PC-3 (cell line): Measurements from ENCODE around the gene ASB7. TPM values are rescaled to one million over a fixed set of nuclear protein-coding genes. Genes with fewer than 3 reads are reported as not detected.

Experiments
- ATAC-seq: fragments of 200-7000 bp; cut with Tn5 transposase; 2 replicates; pipeline ENCODE4 v1.9.1; 2020; ENCODE audit warnings: mild to moderate bottlenecking, moderate library complexity
- Bru-seq: library from RNA; stranded (reverse); fragments of 400-500 nt; gene quantifications from one replicate; lab custom pipeline; 2021; lab: Mats Ljungman, UMichigan
- BruChase-seq, 2 experiments: library from RNA; stranded (reverse); fragments of 400-500 nt; gene quantifications; one replicate each; lab custom pipeline; 2021; lab: Mats Ljungman, UMichigan
- BruUV-seq: library from RNA; stranded (reverse); fragments of 400-500 nt; replicated peaks from 2 replicates; lab custom pipeline; 2021; lab: Mats Ljungman, UMichigan
- CTCF ChIA-PET: fragments of 300-600 bp; sonication (Branson Sonifier 250); formaldehyde crosslinking; loops from one replicate; lab custom pipeline; 2022; ENCODE audit warnings: antibody characterized with exemption; lab: Charles Lee
- POLR2A ChIA-PET: fragments of 300-600 bp; sonication (Branson Sonifier 250); formaldehyde crosslinking; loops from one replicate; lab custom pipeline; 2022; ENCODE audit warnings: antibody characterized with exemption; ENCODE audit not compliant: unreplicated experiment; lab: Charles Lee
- DNase-seq: peaks from one replicate; pipeline ENCODE4 v3.0.0-alpha.2; 2015
- H2AFZ ChIP-seq: fragments of 300-600 bp; sonication (generic); 2 replicates; pipeline ENCODE4 v1.6.0; 2016; ENCODE audit warnings: antibody characterized with exemption, low read length
- H3F3A ChIP-seq: fragments of 300-600 bp; sonication (generic); one replicate; pipeline ENCODE4 v1.6.0; 2017; ENCODE audit warnings: antibody characterized with exemption, low read length, control low read depth, mild to moderate bottlenecking; ENCODE audit not compliant: unreplicated experiment
- H3K27ac ChIP-seq: fragments of 300-600 bp; sonication (generic); 2 replicates; pipeline ENCODE4 v1.5.1; 2016; ENCODE audit warnings: mild to moderate bottlenecking, low read length
- H3K27me3 ChIP-seq: fragments of 300-600 bp; sonication (generic); 2 replicates; pipeline ENCODE4 v1.6.1; 2016; ENCODE audit warnings: low read length, mixed read lengths
- H3K36me3 ChIP-seq: fragments of 300-600 bp; sonication (generic); 2 replicates; pipeline ENCODE4 v1.6.1; 2016; ENCODE audit warnings: low read depth, mixed run types, low read length, mixed read lengths
- H3K4me1 ChIP-seq: fragments of 300-600 bp; sonication (generic); 2 replicates; pipeline ENCODE4 v1.5.1; 2016; ENCODE audit warnings: low read length; ENCODE audit not compliant: insufficient read depth
- H3K4me2 ChIP-seq: fragments of 300-600 bp; sonication (generic); 2 replicates; pipeline ENCODE4 v1.6.0; 2016; ENCODE audit warnings: low read length
- H3K4me3 ChIP-seq: fragments of 300-600 bp; sonication (generic); 2 replicates; pipeline ENCODE4 v1.5.1; 2016; ENCODE audit warnings: mild to moderate bottlenecking, low read length, mixed read lengths
- H3K79me2 ChIP-seq: fragments of 300-600 bp; sonication (generic); 2 replicates; pipeline ENCODE4 v1.6.1; 2017; ENCODE audit warnings: low read length, mixed read lengths
- H3K9ac ChIP-seq: fragments of 300-600 bp; sonication (generic); 2 replicates; pipeline ENCODE4 v1.6.0; 2016; ENCODE audit warnings: mild to moderate bottlenecking, low read length
- H3K9me2 ChIP-seq: fragments of 300-600 bp; sonication (generic); replicated peaks from 2 replicates; pipeline ENCODE4 v1.6.1; 2016; ENCODE audit warnings: mixed run types, low read length, mixed read lengths
- H3K9me3 ChIP-seq: fragments of 300-600 bp; sonication (generic); 2 replicates; pipeline ENCODE4 v1.6.1; 2016; ENCODE audit warnings: low read length, mixed read lengths
- H4K20me1 ChIP-seq: fragments of 300-600 bp; sonication (generic); 2 replicates; pipeline ENCODE4 v1.6.1; 2016; ENCODE audit warnings: low read length, mixed read lengths
- EZH2 ChIP-seq: fragments of 300-600 bp; sonication (generic); IDR thresholded peaks from one replicate; pipeline ENCODE4 v1.6.1; 2017; ENCODE audit warnings: antibody characterized with exemption, mild to moderate bottlenecking, low read length; ENCODE audit not compliant: unreplicated experiment
- EZH2phosphoT487 ChIP-seq: fragments of 300-600 bp; sonication (generic); IDR thresholded peaks from 2 replicates; pipeline ENCODE4 v1.6.1; 2018; ENCODE audit warnings: mild to moderate bottlenecking, antibody characterized with exemption, low read length, borderline replicate concordance
- intact Hi-C: fragments of 100-400 bp; cut with micrococcal nuclease; formaldehyde crosslinking; loops from 2 replicates; pipeline ENCODE4 v1.9.0; 2023
- long read RNA-seq: library from polyadenylated mRNA; unstranded; transcript quantifications from one replicate; pipeline ENCODE4 v2.0.0, GENCODE V29; 2021; ENCODE audit not compliant: unreplicated experiment
- total RNA-seq: library from RNA; depleted of rRNA; stranded (reverse); fragments of >200 nt; gene quantifications from 2 replicates; pipeline ENCODE4 v1.2.3, GENCODE V29; 2014; rRNA removed
- TF ChIP-seq, protein P1 (sequence below): fragments of 300-600 bp; sonication (generic); conservative IDR thresholded peaks from 2 replicates; pipeline ENCODE4 v1.5.1; 2017; ENCODE audit warnings: antibody characterized with exemption, low read depth, mild to moderate bottlenecking, low read length

The ASB7 gene
- total RNA-seq (7.8 and 9.6 TPM in 2 replicates), Bru-seq, nascent RNA (percentile 73 among the genes with signal in this experiment), BruChase-seq, experiment 1, labeled RNA remaining after a 6-hour chase (percentile 69 among the genes with signal in this experiment), BruChase-seq, experiment 2, labeled RNA remaining after a 2-hour chase (percentile 76 among the genes with signal in this experiment)
- long read RNA-seq, full-length matches to known transcripts = 22 of 27 reads
- long read RNA-seq, partial matches to known transcripts = 2 of 27 reads
- long read RNA-seq, other reads (novel, unspliced or antisense) = 3 of 27 reads

- TF ChIP-seq, protein P1, sequence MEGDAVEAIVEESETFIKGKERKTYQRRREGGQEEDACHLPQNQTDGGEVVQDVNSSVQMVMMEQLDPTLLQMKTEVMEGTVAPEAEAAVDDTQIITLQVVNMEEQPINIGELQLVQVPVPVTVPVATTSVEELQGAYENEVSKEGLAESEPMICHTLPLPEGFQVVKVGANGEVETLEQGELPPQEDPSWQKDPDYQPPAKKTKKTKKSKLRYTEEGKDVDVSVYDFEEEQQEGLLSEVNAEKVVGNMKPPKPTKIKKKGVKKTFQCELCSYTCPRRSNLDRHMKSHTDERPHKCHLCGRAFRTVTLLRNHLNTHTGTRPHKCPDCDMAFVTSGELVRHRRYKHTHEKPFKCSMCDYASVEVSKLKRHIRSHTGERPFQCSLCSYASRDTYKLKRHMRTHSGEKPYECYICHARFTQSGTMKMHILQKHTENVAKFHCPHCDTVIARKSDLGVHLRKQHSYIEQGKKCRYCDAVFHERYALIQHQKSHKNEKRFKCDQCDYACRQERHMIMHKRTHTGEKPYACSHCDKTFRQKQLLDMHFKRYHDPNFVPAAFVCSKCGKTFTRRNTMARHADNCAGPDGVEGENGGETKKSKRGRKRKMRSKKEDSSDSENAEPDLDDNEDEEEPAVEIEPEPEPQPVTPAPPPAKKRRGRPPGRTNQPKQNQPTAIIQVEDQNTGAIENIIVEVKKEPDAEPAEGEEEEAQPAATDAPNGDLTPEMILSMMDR = no peak
- TF ChIP-seq EZH2 = no peak
- no peak for TF ChIP-seq EZH2phosphoT487
- Histone ChIP-seq H3K4me1 (peaks cover 22% of the 10 kb centered on the region), H3K9ac (peak within 1 kb of the TSS; percentile 90), H3K27me3 (no peaks in the 10 kb centered on the region), H3F3A (no peaks in the 10 kb centered on the region), H3K9me2 (no peaks in the 10 kb centered on the region), H2AFZ (peak within 1 kb of the TSS; percentile 95), H3K79me2 (peaks cover 84% of the 10 kb centered on the region), H4K20me1 (no peaks in the 10 kb centered on the region), H3K4me3 (peak within 1 kb of the TSS; percentile 98), H3K4me2 (peak within 1 kb of the TSS; percentile 96), H3K9me3 (no peaks in the 10 kb centered on the region), H3K36me3 (no peaks in the 10 kb centered on the region; the same call in 1 of the 2 replicates), H3K27ac (peak within 1 kb of the TSS; percentile 25)
- ATAC-seq (peak; percentile 94), DNase-seq (peak; percentile 100)
- ChIA-PET POLR2A (interaction anchor here (0.6 kb wide), 1 partner anchor 263 kb away, joined by 22 read pairs; no protein-coding TSS in a partner anchor), CTCF (interaction anchor here (1.0 to 1.9 kb wide), 2 partner anchors 30 to 252 kb away, joined by 3 to 6 read pairs; no protein-coding TSS in a partner anchor)
- intact Hi-C loops = no loop called here
- no TSS peak for BruUV-seq
These were observed at the start of gene ASB7, which contains the start of gene LINS1 for GRCh38 chr15:100602064-100602822. Gene ASB7, plus strand, starts transcription at chr15:100602589. Its CDS starts 9,628 bp downstream, at chr15:100612217. Gene LINS1, minus strand, starts transcription at chr15:100602184. Its CDS starts 21,342 bp downstream, at chr15:100580842.

- Histone ChIP-seq H3K4me1 (no peaks in the 10 kb centered on the region), H2AFZ (no peak overlapping the region), H3K4me2 (no peak overlapping the region), H3K4me3 (no peak overlapping the region), H3K9me2 (no peaks in the 10 kb centered on the region), H3F3A (no peaks in the 10 kb centered on the region), H4K20me1 (no peaks in the 10 kb centered on the region), H3K79me2 (no peaks in the 10 kb centered on the region), H3K36me3 (no peaks in the 10 kb centered on the region), H3K27ac (no peak overlapping the region), H3K27me3 (no peaks in the 10 kb centered on the region), H3K9me3 (no peaks in the 10 kb centered on the region), H3K9ac (no peak overlapping the region)
- no peak for DNase-seq
- ATAC-seq = no peak
- TF ChIP-seq EZH2phosphoT487 = no peak
- TF ChIP-seq EZH2 = no peak
- TF ChIP-seq, protein P1 = no peak
- intact Hi-C loops = no loop called here
- CTCF ChIA-PET = no interaction called here
- no TSS peak for BruUV-seq
- POLR2A ChIA-PET = no interaction called here
These were observed 48.9 kb upstream of the ASB7 start for GRCh38 chr15:100553468-100553867.
